GM12878 (cell line): ENCODE results near the gene GNB3. TPM values are rescaled to one million over a fixed set of nuclear protein-coding genes. Genes with fewer than 3 reads are reported as not detected.

Experiments
- ATAC-seq: fragments of 200-7000 bp; cut with Tn5 transposase; 3 replicates; pipeline ENCODE4 v1.9.1; 2020; ENCODE audit warnings: mild to moderate bottlenecking, moderate library complexity
- BruUV-seq: library from RNA; stranded (reverse); fragments of 400-500 nt; replicated peaks from 2 replicates; lab custom pipeline; 2021; lab: Mats Ljungman, UMichigan
- CTCF ChIA-PET: fragments of 300-600 bp; sonication (Branson Sonifier 250); formaldehyde crosslinking; extraction: SDS; loops from one replicate; lab custom pipeline; 2021; ENCODE audit warnings: inconsistent platforms; lab: Yijun Ruan, JAX
- POLR2A ChIA-PET: fragments of 350-600 bp; formaldehyde crosslinking; extraction: SDS; loops from one replicate; lab custom pipeline; 2021; ENCODE audit warnings: inconsistent platforms; lab: Charles Lee
- RAD21 ChIA-PET: fragments of 300-600 bp; sonication (Branson Sonifier 250); formaldehyde crosslinking; loops from one replicate; lab custom pipeline; 2023; ENCODE audit warnings: antibody characterized with exemption; ENCODE audit not compliant: unreplicated experiment; lab: Charles Lee
- SMC1A ChIA-PET: fragments of 300-600 bp; sonication (Branson Sonifier 250); formaldehyde crosslinking; loops from one replicate; lab custom pipeline; 2023; ENCODE audit not compliant: unreplicated experiment, uncharacterized antibody; lab: Charles Lee
- DNase-seq: peaks from one replicate; pipeline ENCODE4 v3.0.0-alpha.2; 2011; ENCODE audit warnings: low read depth, low spot score
- FAIRE-seq: peaks from 3 replicates; lab custom pipeline; 2011; peaks lifted over from hg19 to GRCh38; lab: Jason Lieb, UNC
- H2AFZ ChIP-seq: 2 replicates; pipeline ENCODE4 v1.6.0; 2011; ENCODE audit warnings: low read depth, low read length, control low read depth; ENCODE audit not compliant: control insufficient read depth
- H3K27ac ChIP-seq: 2 replicates; pipeline ENCODE4 v1.5.1; 2011; ENCODE audit warnings: control low read depth; ENCODE audit not compliant: control insufficient read depth, insufficient read depth
- H3K27me3 ChIP-seq, 2 experiments: replicated peaks in 1 of 2; 2 replicates each; pipeline versions ENCODE4 v1.6.0 to v1.6.1; 2011; ENCODE audit warnings: low read length in 1 of 2; ENCODE audit not compliant: control insufficient read depth in 2 of 2, insufficient read depth in 2 of 2
- H3K36me3 ChIP-seq, 2 experiments: 2 replicates each; pipeline ENCODE4 v1.5.1; 2011; ENCODE audit warnings: low read length in 1 of 2; ENCODE audit not compliant: control insufficient read depth in 2 of 2, insufficient read depth in 2 of 2
- H3K4me1 ChIP-seq: 2 replicates; pipeline ENCODE4 v1.6.1; 2011; ENCODE audit warnings: mild to moderate bottlenecking, low read length, moderate library complexity, mixed read lengths; ENCODE audit not compliant: control insufficient read depth, insufficient read depth
- H3K4me2 ChIP-seq: 2 replicates; pipeline ENCODE4 v1.6.0; 2011; ENCODE audit warnings: control low read depth; ENCODE audit not compliant: control insufficient read depth, insufficient read depth
- H3K4me3 ChIP-seq: fragments of 200-600 bp; sonication (generic); 2 replicates; pipeline ENCODE4 v1.5.1; 2016
- H3K79me2 ChIP-seq: 2 replicates; pipeline ENCODE4 v1.6.0; 2011; ENCODE audit warnings: low read length; ENCODE audit not compliant: control insufficient read depth, insufficient read depth
- H3K9ac ChIP-seq: 2 replicates; pipeline ENCODE4 v1.8.0; 2011; ENCODE audit warnings: low read length, control low read depth, mixed read lengths; ENCODE audit not compliant: control insufficient read depth, insufficient read depth
- H3K9me3 ChIP-seq: replicated peaks from 3 replicates; pipeline ENCODE4 v1.5.1; 2011; ENCODE audit warnings: mild to moderate bottlenecking, low read length; ENCODE audit not compliant: control insufficient read depth, insufficient read depth
- H4K20me1 ChIP-seq: 2 replicates; pipeline ENCODE4 v1.6.0; 2011; ENCODE audit not compliant: control insufficient read depth, insufficient read depth
- ASH2L ChIP-seq: fragments of 300-600, 200-600 bp; sonication (generic); IDR thresholded peaks from 2 replicates; pipeline ENCODE4 v1.6.1; 2017; ENCODE audit warnings: low read depth, mild to moderate bottlenecking, borderline replicate concordance
- BRCA1 ChIP-seq: IDR thresholded peaks from 2 replicates; pipeline ENCODE4 v1.6.1; 2011; ENCODE audit warnings: low read depth, low read length, improper control_type of control experiment
- CEBPB ChIP-seq, 2 experiments: fragments of 150-350 bp in 1 of 2; IDR thresholded peaks; 2 replicates each; pipeline ENCODE4 v1.6.1; 2012 to 2014; ENCODE audit warnings: low read depth in 2 of 2, low read length in 2 of 2, borderline replicate concordance in 1 of 2, inconsistent platforms in 1 of 2
- HDGF ChIP-seq: fragments of 450-650 bp; IDR thresholded peaks from 2 replicates; pipeline ENCODE4 v1.6.1; 2016; ENCODE audit warnings: antibody characterized with exemption
- RAD51 ChIP-seq: fragments of 450-650 bp; IDR thresholded peaks from 2 replicates; pipeline ENCODE4 v1.6.1; 2016; ENCODE audit warnings: moderate library complexity, mild to moderate bottlenecking, inconsistent platforms
- SKIL ChIP-seq: fragments of 450-650 bp; IDR thresholded peaks from 2 replicates; pipeline ENCODE4 v1.6.1; 2017; ENCODE audit warnings: mild to moderate bottlenecking, low read depth, inconsistent platforms; ENCODE audit not compliant: poor library complexity, severe bottlenecking
- USF2 ChIP-seq: IDR thresholded peaks from 2 replicates; pipeline ENCODE4 v1.6.1; 2011; ENCODE audit warnings: low read depth, low read length, improper control_type of control experiment, borderline replicate concordance
- ZBTB11 ChIP-seq: fragments of 450-650 bp; formaldehyde crosslinking; IDR thresholded peaks from 2 replicates; pipeline ENCODE4 v1.5.0; 2022; ENCODE audit warnings: mild to moderate bottlenecking, missing genetic modification characterization
- ZNF274 ChIP-seq: IDR thresholded peaks from one replicate; pipeline ENCODE4 v1.8.0; 2011; ENCODE audit not compliant: insufficient read length, insufficient read depth
- WGBS: methylation state at CpG from one replicate; pipeline ENCODE4 v1.1.6; 2016; ENCODE audit warnings: low lambda C conversion rate; ENCODE audit not compliant: insufficient replicate concordance, insufficient coverage; ENCODE audit errors: missing lambda C conversion rate; 5-methylcytosine and 5-hydroxymethylcytosine counted together
- in situ Hi-C: fragments of 300-500 bp; cut with MboI; formaldehyde crosslinking; loops from 9 replicates; pipeline ENCODE4 v1.14.3; 2018; ENCODE audit warnings: mixed read lengths
- intact Hi-C: fragments of 100-400 bp; cut with micrococcal nuclease; formaldehyde crosslinking; loops from one replicate; pipeline ENCODE4 v1.14.2; 2022; ENCODE audit not compliant: unreplicated experiment
- polyA plus RNA-seq, 11 experiments: library from polyadenylated mRNA; depleted of rRNA in 4 of 11; unstranded in 6 of 11; stranded (reverse) in 5 of 11; fragments of >200 nt; fragmentation: Nextera tagmentation in 4 of 11; fragmentation: Illumina TruSeq in 1 of 11; extraction: Ambion mirVana in 4 of 11; extraction: Trizol in 1 of 11; gene quantifications; 1 replicate in 1 of 11; 2 replicates in 10 of 11; pipeline versions ENCODE4 v1.2.1 to v1.2.3, GENCODE V29; 2011 to 2016; ENCODE audit warnings: inconsistent platforms in 2 of 11, missing spikeins in 2 of 11, low read depth in 1 of 11
- total RNA-seq, 4 experiments: library from RNA; depleted of rRNA in 3 of 4; stranded (reverse); fragments of >200 nt in 3 of 4; fragmentation: Illumina TruSeq in 1 of 4; extraction: Trizol in 1 of 4; gene quantifications; 2 replicates each; pipeline versions ENCODE4 v1.2.1 to v1.2.3, GENCODE V29; 2013 to 2021

GNB3 gene
- total and polyA plus RNA-seq, 10 of the 15 experiments (the other 5 are each of a cell fraction or from before 2014, with no cell fraction given) = 0.05 to 1.1 (median 0.36) TPM

- H3K27ac ChIP-seq = no peak overlapping the region
- H3K4me2 ChIP-seq = no peak overlapping the region
- CTCF ChIA-PET = interaction anchor here (3.4 to 9.9 kb wide), 3 partner anchors 15 to 37 kb away, joined by 22 to 173 read pairs (median 72); partner anchors contain the start of genes SPSB2 and TPI1
Observed at GRCh38 chr12:6854036-6854435, 13.3 kb downstream of the GNB3 start.

More at GRCh38 chr12:6854036-6854435, 13.3 kb downstream of the GNB3 start:
- intact Hi-C loops = loop anchor here (5.0 kb wide), 1 partner anchor 167 kb away; the partner anchor contains the start of gene ZNF384
- in situ Hi-C loops = no loop called here
- ChIA-PET POLR2A (interaction anchor here (5.0 to 8.9 kb wide), 2 partner anchors 13 to 18 kb away, joined by 52 to 84 read pairs; partner anchors contain the start of genes SPSB2 and TPI1), SMC1A (interaction anchor here (1.5 to 4.8 kb wide), 3 partner anchors 13 to 38 kb away, joined by 4 to 42 read pairs (median 26); partner anchors contain the start of genes SPSB2 and TPI1)
- Histone ChIP-seq H4K20me1 (no peaks in the 10 kb centered on the region), H3K27me3 (no peaks in the 10 kb centered on the region), H3K4me3 (no peak overlapping the region), H3K79me2 (peaks cover 38% of the 10 kb centered on the region), H3K4me1 (peaks cover 20% of the 10 kb centered on the region), H2AFZ (no peak overlapping the region)
- no TSS peak for BruUV-seq
- no peak for DNase-seq
- TF ChIP-seq RAD51 (no peak), ASH2L (no peak), USF2 (no peak), CEBPB (IDR thresholded peaks at IDR 0.05; ENCODE audit: borderline replicate concordance in 1 of 2, low read depth in 2 of 2, low read length in 2 of 2) (no peak), ZBTB11 (no peak), HDGF (no peak), ZNF274 (no peak), SKIL (no peak), BRCA1 (no peak)
- TF ChIP-seq, all 136 proteins: peak for 0
- H3K9ac ChIP-seq = no peak overlapping the region
- RAD21 ChIA-PET = interaction anchor here (4.3 to 5.6 kb wide), 2 partner anchors 14 to 19 kb away, joined by 41 to 42 read pairs; partner anchors contain the start of genes SPSB2 and TPI1
- ATAC-seq (no peak), FAIRE-seq (no peak)
- H3K9me3 ChIP-seq = no peaks in the 10 kb centered on the region
- peaks cover 24 to 32% of the 10 kb centered on the region in 2 experiments for H3K36me3 ChIP-seq
- 77% methylated on average over 6 of the region's 6 CpGs for WGBS
